Hematopoietic multipotent progenitor cell treated with erythropoietin and hydrocortisone succinate and interleukin-3 and kit ligand, for 15 days (in vitro differentiated cells): Measurements from ENCODE around the gene METTL1.
A peak's percentile ranks its signal among the peaks of the same experiment; 100 is the strongest.

Experiments used
- DNase-seq: peaks from one replicate; pipeline ENCODE4 v3.0.0-alpha.2; 2015; ENCODE audit warnings: low spot score

The METTL1 gene

GRCh38 chr12:57767305-57767698 is 4.6 kb downstream of the METTL1 start:
- DNase-seq = no peak

GRCh38 chr12:57766464-57767304 is 5.2 kb downstream of the METTL1 start, which contains the start of gene CYP27B1:
CYP27B1 (minus strand) TSS chr12:57767078; CDS start chr12:57767041, 37 bp downstream.
- no peak for DNase-seq

- no peak for DNase-seq
Observed at GRCh38 chr12:57765698-57766463, 6.0 kb downstream of the METTL1 start.

GRCh38 chr12:57765003-57765697 is 6.8 kb downstream of the METTL1 start:
- DNase-seq = no peak

DNA sequence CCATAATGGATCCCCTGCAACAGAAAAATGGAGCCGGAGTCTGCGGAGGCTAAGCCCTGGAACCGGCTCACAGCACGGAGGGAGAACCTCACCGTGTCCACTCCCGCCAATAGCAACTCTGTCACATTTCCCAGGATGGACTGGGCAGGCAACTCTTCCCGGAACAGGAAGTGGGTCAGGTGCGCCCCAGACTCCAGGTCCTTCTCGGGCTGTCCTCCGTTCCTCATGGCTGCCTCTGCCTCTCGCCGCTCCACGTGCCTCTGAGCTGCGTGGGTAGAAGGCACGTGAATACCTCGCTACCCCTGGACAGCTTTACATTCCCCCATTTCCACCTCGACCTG is 7.3 kb downstream of the METTL1 start:
- DNase-seq = no peak

DNA sequence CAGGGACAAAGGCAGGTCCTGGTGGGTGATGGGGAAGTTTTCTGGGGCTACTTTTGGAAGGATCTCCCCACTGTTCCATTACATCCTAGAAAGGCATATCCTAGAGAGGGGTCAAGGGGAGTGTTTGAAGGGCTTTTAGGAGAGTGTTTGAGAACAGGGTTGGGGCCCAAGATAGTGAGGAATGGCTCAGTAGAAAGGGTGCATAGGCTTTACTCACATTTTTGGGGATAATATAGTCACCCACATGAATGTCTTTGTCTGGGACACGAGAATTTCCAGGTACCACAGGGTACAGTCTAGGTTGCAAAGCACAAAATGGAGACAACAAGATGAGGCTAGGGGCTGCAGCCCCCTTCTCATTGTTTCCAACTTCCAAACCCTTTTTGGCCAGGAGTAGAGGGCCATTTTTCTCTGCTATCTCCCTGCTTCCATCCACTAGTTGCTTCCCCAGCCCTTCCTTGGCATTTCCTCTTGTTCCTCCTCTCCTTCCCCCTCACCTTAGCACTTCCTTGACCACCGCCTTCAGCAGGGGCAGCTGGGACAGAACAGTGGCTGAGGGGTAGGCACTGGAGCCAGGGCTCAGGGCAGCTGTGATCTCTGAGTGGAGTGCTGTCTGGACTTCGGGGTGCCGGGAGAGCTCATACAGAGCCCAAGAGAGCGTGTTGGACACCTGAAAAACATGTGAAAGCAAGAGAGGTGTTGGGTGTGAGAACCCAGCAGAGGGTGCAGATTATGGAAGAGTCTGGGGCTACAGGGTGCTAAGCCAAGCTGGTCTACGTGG is 7.8 kb downstream of the METTL1 start:
- DNase-seq = no peak

- no peak for DNase-seq
Observed at GRCh38 chr12:57762463-57762862, 9.4 kb downstream of the METTL1 start.

DNA sequence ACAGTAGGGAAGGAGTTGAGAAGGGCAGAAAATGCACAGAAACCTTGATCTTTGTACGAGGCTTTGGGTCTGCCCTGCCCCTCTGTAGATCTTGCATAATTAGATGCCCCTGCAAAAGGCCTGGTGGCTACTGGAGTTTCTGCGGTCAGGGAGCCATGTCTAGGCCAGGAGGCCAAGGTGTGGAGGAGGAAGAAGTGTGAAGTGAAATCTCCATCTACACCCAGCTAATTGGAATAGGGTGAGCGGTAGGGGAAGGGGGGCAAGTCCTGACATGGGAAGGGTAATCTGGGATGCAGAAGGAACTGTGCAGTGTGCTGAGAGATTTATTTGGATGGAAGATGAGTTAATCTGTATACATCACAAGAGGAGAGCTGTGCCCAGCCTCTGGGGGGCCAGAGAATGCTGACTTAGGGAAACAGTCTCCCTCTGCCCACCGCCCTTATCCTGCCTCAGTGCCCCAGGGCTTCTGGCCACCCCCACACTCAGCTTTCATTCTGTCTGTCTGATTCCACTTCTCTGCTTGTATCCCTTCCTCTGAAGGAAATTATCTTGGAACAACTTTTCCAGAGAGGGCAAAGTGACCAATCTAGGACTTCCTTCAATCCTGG is 10.4 kb downstream of the METTL1 start:
- no peak for DNase-seq

- DNase-seq = no peak
Observed at GRCh38 chr12:57760347-57760982, 11.4 kb downstream of the METTL1 start.

- peak; percentile 35 for DNase-seq
Observed at GRCh38 chr12:57759360-57759980, 12.4 kb downstream of the METTL1 start.

DNA sequence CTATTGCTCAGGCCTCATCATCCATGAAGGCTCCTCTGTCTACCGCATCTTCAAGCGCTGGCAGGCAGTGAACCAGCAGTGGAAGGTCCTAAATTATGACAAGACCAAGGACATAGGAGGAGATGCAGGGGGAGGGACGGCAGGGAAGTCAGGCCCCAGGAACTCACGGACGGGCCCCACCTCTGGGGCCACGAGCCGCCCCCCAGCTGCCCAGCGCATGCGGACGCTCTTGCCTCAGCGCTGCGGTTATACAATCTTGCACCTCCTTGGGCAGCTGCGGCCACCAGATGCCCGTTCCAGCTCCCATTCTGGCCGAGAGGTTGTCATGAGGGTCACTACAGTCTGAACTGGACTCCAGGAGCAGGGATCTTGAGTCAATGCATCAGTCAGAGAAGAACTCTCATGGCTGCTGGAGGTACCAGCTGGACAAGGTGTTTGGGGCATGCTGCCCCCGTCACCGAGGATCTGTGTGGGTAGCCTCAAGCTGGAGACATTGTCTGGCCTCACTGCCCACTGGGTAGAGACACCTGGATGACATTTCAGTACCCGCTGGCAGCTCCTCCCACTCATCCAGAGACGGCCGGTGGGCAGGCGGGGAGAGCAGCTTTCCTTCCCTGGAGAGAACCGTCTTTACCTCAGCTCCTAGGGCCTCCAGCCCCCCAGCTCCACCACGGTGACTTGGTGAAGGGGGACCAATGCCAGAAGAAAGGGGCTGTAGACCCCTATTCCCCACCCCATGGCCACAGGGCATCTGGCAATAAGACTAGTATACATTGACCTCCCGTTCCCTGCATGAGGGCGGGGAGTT is 13.1 kb downstream of the METTL1 start:
- DNase-seq = no peak

DNA sequence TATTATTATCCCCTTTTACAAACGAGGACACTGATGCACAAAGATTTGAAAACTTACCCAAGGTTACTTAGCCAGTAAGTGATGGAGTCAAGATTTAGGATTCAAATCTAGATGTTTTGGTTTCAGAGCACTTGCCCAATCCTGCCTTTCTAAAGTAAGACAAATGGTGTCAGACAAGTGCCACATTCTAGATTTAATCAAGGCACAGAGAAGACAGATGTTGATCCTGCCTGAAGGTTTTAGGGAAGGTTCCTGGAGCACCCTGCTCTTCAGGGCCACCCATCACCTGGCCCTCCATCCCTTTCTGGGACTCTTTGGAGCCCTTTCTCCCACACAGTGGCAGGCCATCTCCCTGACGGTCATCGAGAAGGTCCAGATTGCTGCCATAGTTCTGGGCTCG is 14.1 kb downstream of the METTL1 start:
- no peak for DNase-seq

DNA sequence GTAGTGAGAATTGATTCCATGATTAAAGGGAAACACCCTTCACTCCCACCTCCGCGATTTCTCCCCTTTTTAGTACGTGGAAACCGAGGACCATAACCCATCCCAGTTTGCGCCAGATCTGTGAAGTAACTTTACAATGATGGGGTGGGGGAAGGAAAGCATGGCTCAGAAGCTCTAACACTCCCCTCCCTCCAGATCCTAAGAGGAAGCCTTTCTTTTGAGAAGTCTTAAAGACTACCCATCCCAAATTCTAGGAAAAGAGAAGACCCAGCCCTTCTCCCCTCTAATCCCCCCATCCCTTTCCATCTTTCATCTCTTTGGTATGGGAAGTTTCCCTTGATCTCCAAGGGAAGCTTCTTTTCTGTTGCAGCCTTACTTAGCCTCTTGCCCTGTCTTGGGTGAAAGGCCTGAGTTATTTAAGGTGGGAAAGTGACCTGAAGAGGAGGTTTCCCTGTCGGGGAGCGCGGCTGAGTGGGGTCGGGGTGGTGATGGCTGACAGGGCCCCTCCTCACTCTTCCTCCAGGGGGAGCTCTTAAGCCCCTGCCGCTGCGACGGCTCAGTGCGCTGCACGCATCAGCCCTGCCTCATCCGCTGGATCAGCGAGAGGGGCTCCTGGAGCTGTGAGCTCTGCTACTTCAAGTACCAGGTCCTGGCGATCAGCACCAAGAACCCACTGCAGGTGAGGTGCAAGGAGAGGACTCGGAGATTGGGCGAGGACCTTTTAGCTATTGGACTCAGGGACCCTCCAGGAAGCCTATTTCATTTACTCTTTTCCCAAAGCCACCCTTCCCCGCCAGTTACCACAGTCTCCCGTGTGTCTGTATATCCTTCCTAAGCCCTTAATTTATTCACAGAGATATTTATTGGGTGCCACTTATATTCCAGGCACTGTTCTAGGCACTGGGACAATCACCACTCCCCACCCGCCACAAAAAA is 15.2 kb downstream of the METTL1 start:
- DNase-seq = peak; percentile 72

- DNase-seq = no peak
Observed at GRCh38 chr12:57755454-57756372, 16.2 kb downstream of the METTL1 start.

DNA sequence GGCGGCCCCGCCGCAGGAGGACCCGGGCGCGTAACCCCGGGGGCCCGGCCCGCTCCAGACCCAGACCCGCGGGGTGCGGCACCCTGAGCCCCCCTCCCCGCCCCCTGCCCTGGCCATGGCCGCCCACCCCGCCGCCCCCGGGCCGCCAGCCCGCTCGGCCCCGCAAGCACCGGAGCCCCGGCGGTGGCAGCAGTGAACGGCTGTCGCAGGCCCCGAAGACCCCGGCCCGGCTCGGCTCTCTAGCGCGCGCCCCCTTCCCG is 16.8 kb downstream of the METTL1 start:
- DNase-seq = no peak

DNA sequence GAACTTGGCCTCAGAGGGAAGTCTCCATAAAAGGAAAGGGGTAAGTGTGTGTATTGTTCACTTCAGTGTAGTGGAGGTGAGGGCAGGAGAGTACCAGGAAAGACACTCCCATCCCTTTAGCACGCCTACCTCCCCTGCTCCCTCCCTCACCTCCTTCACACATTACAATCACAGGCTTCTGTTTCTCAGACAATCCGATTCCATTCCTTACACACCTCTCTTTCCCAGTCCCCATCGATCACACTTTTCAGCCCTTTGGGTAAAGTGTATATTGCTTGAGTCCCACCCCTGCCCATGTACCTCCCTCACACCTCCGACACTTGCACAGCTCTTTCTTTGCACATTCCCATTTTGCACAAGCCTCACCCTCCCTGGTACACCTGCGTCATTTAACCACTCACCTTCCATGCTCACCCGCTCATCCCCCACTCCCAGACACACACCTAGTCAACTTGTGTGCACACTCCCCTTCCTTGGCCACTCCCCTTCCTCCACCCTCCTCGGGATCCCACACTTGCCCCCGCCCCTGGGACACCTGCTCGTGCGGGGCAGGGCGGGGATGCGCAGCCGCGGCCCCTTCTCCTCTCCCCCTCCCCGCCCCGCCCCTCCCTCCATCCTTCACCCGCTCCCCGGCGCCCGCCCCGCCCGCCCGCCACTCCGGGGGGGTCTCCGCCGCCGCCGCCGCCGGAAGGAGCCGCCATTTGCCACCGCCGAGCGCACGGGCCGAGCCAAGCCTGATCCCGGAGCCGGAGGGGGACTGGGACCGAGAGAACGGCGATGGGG is 17.3 kb downstream of the METTL1 start, which contains the start of gene MARCHF9:
TSS of gene MARCHF9 (plus strand) at position 693 of the 783 bp plus-strand sequence. CDS start 426 bp downstream, outside the sequence.
- DNase-seq = peak; percentile 52
